HG02852 (cell line): ENCODE results near the gene BLOC1S3.
A peak's percentile ranks its signal among the peaks of the same experiment; 100 is the strongest.

Experiments
- ATAC-seq: cut with Tn5 transposase; IDR thresholded peaks from one replicate; pipeline ENCODE4 v1.9.1; 2021; ENCODE audit warnings: mild to moderate bottlenecking, moderate library complexity; ENCODE audit not compliant: unreplicated experiment

The BLOC1S3 gene

GRCh38 chr19:45160870-45161737, 17.5 kb upstream of the BLOC1S3 start, which contains the start of gene NKPD1:
Gene NKPD1, minus strand, starts transcription at chr19:45160982. Its CDS starts 832 bp downstream, at chr19:45160150.
- ATAC-seq, result no peak

- ATAC-seq, result no peak
These were observed 16.6 kb upstream of the BLOC1S3 start for GRCh38 chr19:45161738-45162607.

GRCh38 chr19:45162608-45163143, 15.9 kb upstream of the BLOC1S3 start:
- no peak for ATAC-seq

- no peak for ATAC-seq
These were observed 15.4 kb upstream of the BLOC1S3 start for GRCh38 chr19:45163156-45163555.

GRCh38 chr19:45163751-45164460, 14.7 kb upstream of the BLOC1S3 start:
- peak; percentile 14 for ATAC-seq

GRCh38 chr19:45164577-45165335, 13.8 kb upstream of the BLOC1S3 start:
- peak; percentile 60 for ATAC-seq

GRCh38 chr19:45166723-45167252, 11.8 kb upstream of the BLOC1S3 start:
- ATAC-seq, result no peak

- no peak for ATAC-seq
These were observed 9.7 kb upstream of the BLOC1S3 start for GRCh38 chr19:45168767-45169351.

GRCh38 chr19:45169602-45170001, 9.0 kb upstream of the BLOC1S3 start:
- ATAC-seq, result no peak

- no peak for ATAC-seq
These were observed 8.2 kb upstream of the BLOC1S3 start for GRCh38 chr19:45170146-45171106.

GRCh38 chr19:45171211-45171623, 7.4 kb upstream of the BLOC1S3 start:
- no peak for ATAC-seq

GRCh38 chr19:45172173-45172572, 6.4 kb upstream of the BLOC1S3 start:
- ATAC-seq, result no peak

GRCh38 chr19:45172611-45173208, 5.9 kb upstream of the BLOC1S3 start:
- no peak for ATAC-seq

- ATAC-seq, result no peak
These were observed 4.8 kb upstream of the BLOC1S3 start for GRCh38 chr19:45173816-45174215.

- ATAC-seq, result no peak
These were observed 2.9 kb upstream of the BLOC1S3 start for GRCh38 chr19:45175515-45176345.

- peak; percentile 8 for ATAC-seq
These were observed 745 bp upstream of the BLOC1S3 start, which contains the start of gene TRAPPC6A for GRCh38 chr19:45177817-45178261. Gene TRAPPC6A, minus strand, starts transcription at chr19:45178237. Its CDS starts 19 bp downstream, at chr19:45178218.
